H9 (cell line): ENCODE measurements around the gene ZFP62. TPM values are rescaled to one million over a fixed set of nuclear protein-coding genes. Genes with fewer than 3 reads are reported as not detected.

Experiments used
- DNase-seq: peaks from one replicate; pipeline ENCODE4 v3.0.0-alpha.2; 2017
- H2AFZ ChIP-seq: one replicate; pipeline ENCODE4 v1.6.1; 2013; ENCODE audit warnings: mild to moderate bottlenecking, low read length, control low read depth, moderate library complexity
- H2AK5ac ChIP-seq: 2 replicates; pipeline ENCODE4 v1.6.1; 2013; ENCODE audit warnings: low read length, control low read depth, mixed read lengths; ENCODE audit not compliant: insufficient read length
- H2BK120ac ChIP-seq: one replicate; pipeline ENCODE4 v1.6.1; 2013; ENCODE audit warnings: low read depth, mild to moderate bottlenecking, low read length, control low read depth, inconsistent platforms; ENCODE audit not compliant: poor library complexity, severe bottlenecking
- H2BK12ac ChIP-seq: 2 replicates; pipeline ENCODE4 v1.6.1; 2013; ENCODE audit warnings: low read length, control low read depth, mixed read lengths, low read depth; ENCODE audit not compliant: insufficient read length
- H2BK15ac ChIP-seq: 2 replicates; pipeline ENCODE4 v1.6.1; 2013; ENCODE audit warnings: low read depth, low read length, control low read depth
- H2BK20ac ChIP-seq: one replicate; pipeline ENCODE4 v1.6.1; 2013; ENCODE audit warnings: low read depth, mild to moderate bottlenecking, low read length, control low read depth, inconsistent platforms; ENCODE audit not compliant: poor library complexity, severe bottlenecking
- H2BK5ac ChIP-seq: 2 replicates; pipeline ENCODE4 v1.6.1; 2013; ENCODE audit warnings: low read length, control low read depth, mixed read lengths; ENCODE audit not compliant: insufficient read length
- H3K14ac ChIP-seq: 2 replicates; pipeline ENCODE4 v1.6.1; 2013; ENCODE audit warnings: low read length, control low read depth; ENCODE audit not compliant: insufficient read depth
- H3K18ac ChIP-seq: 2 replicates; pipeline ENCODE4 v1.6.1; 2013; ENCODE audit warnings: low read depth, mild to moderate bottlenecking, mixed read lengths, low read length, control low read depth; ENCODE audit not compliant: insufficient read length
- H3K23ac ChIP-seq: 2 replicates; pipeline ENCODE4 v1.6.1; 2013; ENCODE audit warnings: low read length, control low read depth, mixed read lengths, low read depth; ENCODE audit not compliant: insufficient read length
- H3K23me2 ChIP-seq: 2 replicates; pipeline ENCODE4 v1.6.1; 2013; ENCODE audit warnings: low read depth, mild to moderate bottlenecking, mixed read lengths, low read length, control low read depth; ENCODE audit not compliant: insufficient read length, poor library complexity, severe bottlenecking
- H3K27ac ChIP-seq: 2 replicates; pipeline ENCODE4 v1.5.1; 2013; ENCODE audit warnings: low read length, control low read depth, mixed read lengths, low read depth; ENCODE audit not compliant: insufficient read length
- H3K27me3 ChIP-seq: 2 replicates; pipeline ENCODE4 v1.6.1; 2013; ENCODE audit warnings: low read length, control low read depth, inconsistent platforms; ENCODE audit not compliant: insufficient read depth
- H3K4ac ChIP-seq: 2 replicates; pipeline ENCODE4 v1.6.1; 2013; ENCODE audit warnings: low read depth, mild to moderate bottlenecking, control low read depth, inconsistent platforms, low read length, moderate library complexity
- H3K4me1 ChIP-seq: 2 replicates; pipeline ENCODE4 v1.6.1; 2013; ENCODE audit warnings: low read length, control low read depth, inconsistent platforms; ENCODE audit not compliant: insufficient read depth
- H3K4me2 ChIP-seq: 2 replicates; pipeline ENCODE4 v1.6.1; 2013; ENCODE audit warnings: low read length, control low read depth, mixed read lengths; ENCODE audit not compliant: insufficient read length, insufficient read depth
- H3K56ac ChIP-seq: 2 replicates; pipeline ENCODE4 v1.6.1; 2013; ENCODE audit warnings: low read depth, mild to moderate bottlenecking, mixed read lengths, low read length, control low read depth; ENCODE audit not compliant: insufficient read length
- H3K79me1 ChIP-seq: 2 replicates; pipeline ENCODE4 v1.6.1; 2013; ENCODE audit warnings: low read depth, mild to moderate bottlenecking, moderate library complexity, low read length, control low read depth, inconsistent platforms; ENCODE audit not compliant: insufficient read depth, poor library complexity, severe bottlenecking
- H3K79me2 ChIP-seq: 2 replicates; pipeline ENCODE4 v1.6.1; 2013; ENCODE audit warnings: low read length, control low read depth, inconsistent platforms; ENCODE audit not compliant: insufficient read depth
- H3K9ac ChIP-seq: 2 replicates; pipeline ENCODE4 v1.6.1; 2013; ENCODE audit warnings: low read length, control low read depth, mixed read lengths; ENCODE audit not compliant: insufficient read length; ENCODE audit errors: extremely low read depth
- H3K9me3 ChIP-seq: one replicate; pipeline ENCODE4 v1.6.1; 2013; ENCODE audit warnings: low read depth, low read length, inconsistent platforms; ENCODE audit not compliant: control insufficient read depth
- H3T11ph ChIP-seq: one replicate; pipeline ENCODE4 v1.6.1; 2013; ENCODE audit warnings: mild to moderate bottlenecking, low read length, control low read depth, inconsistent platforms
- H4K20me1 ChIP-seq: one replicate; pipeline ENCODE4 v1.6.1; 2013; ENCODE audit not compliant: control insufficient read depth, insufficient read length, insufficient read depth
- H4K5ac ChIP-seq: 2 replicates; pipeline ENCODE4 v1.6.1; 2013; ENCODE audit warnings: low read depth, mild to moderate bottlenecking, mixed read lengths, low read length, control low read depth; ENCODE audit not compliant: insufficient read length
- H4K8ac ChIP-seq: replicated peaks from 2 replicates; pipeline ENCODE4 v1.6.1; 2013; ENCODE audit warnings: low read length, control low read depth, mixed read lengths, low read depth; ENCODE audit not compliant: insufficient read length
- H4K91ac ChIP-seq: 2 replicates; pipeline ENCODE4 v1.6.1; 2013; ENCODE audit warnings: low read depth, mild to moderate bottlenecking, moderate library complexity, mixed read lengths, low read length, control low read depth; ENCODE audit not compliant: insufficient read length
- H3K27ac Mint-ChIP-seq, 3 experiments: 2 replicates in 2 of 3; 3 replicates in 1 of 3; pipeline ENCODE4 v1.8.0; 2020 to 2021; ENCODE audit warnings: mixed read lengths in 3 of 3, mild to moderate bottlenecking in 1 of 3, moderate library complexity in 1 of 3
- H3K27me3 Mint-ChIP-seq: 2 replicates; pipeline ENCODE4 v1.8.0; 2021; ENCODE audit warnings: low read depth, mild to moderate bottlenecking, moderate library complexity, mixed read lengths
- H3K36me3 Mint-ChIP-seq, 3 experiments: 2 replicates in 2 of 3; 3 replicates in 1 of 3; pipeline ENCODE4 v1.8.0; 2020 to 2021; ENCODE audit warnings: low read depth in 3 of 3, mixed read lengths in 3 of 3; ENCODE audit not compliant: insufficient read depth in 1 of 3
- H3K4me1 Mint-ChIP-seq, 2 experiments: 2 replicates each; pipeline ENCODE4 v1.8.0; 2020; ENCODE audit warnings: mixed read lengths in 2 of 2
- H3K4me3 Mint-ChIP-seq, 2 experiments: 2 replicates in 1 of 2; 3 replicates in 1 of 2; pipeline ENCODE4 v1.8.0; 2020 to 2021; ENCODE audit warnings: mild to moderate bottlenecking in 2 of 2, mixed read lengths in 2 of 2, moderate library complexity in 1 of 2
- H3K9me3 Mint-ChIP-seq, 2 experiments: 2 replicates in 1 of 2; 3 replicates in 1 of 2; pipeline ENCODE4 v1.8.0; 2020; ENCODE audit warnings: mild to moderate bottlenecking in 2 of 2, mixed read lengths in 2 of 2, moderate library complexity in 1 of 2
- CTCF ChIP-seq: fragments of 200-600 bp; sonication (generic); conservative IDR thresholded peaks from 3 replicates; pipeline ENCODE4 v1.8.0; 2021; ENCODE audit warnings: antibody characterized with exemption, mild to moderate bottlenecking
- WGBS: extraction: QIAGEN DNeasy Blood & Tissue Kit; methylation state at CpG from one replicate; pipeline ENCODE4 v1.1.7; 2013; ENCODE audit warnings: missing lambda C conversion rate, low lambda C conversion rate, mixed read lengths; ENCODE audit not compliant: insufficient read length; ENCODE audit errors: extremely low coverage; 5-methylcytosine and 5-hydroxymethylcytosine counted together
- total RNA-seq: library from RNA; stranded (reverse); gene quantifications from 2 replicates; pipeline ENCODE4 v1.2.1, GENCODE V29; 2021

The ZFP62 gene
- total RNA-seq, 1 experiment from 2014 or later = 16.2 TPM

GRCh38 chr5:180852495-180852894 is 8.6 kb downstream of the ZFP62 start:
- H3K4me1 ChIP-seq = no peaks in the 10 kb centered on the region

More at GRCh38 chr5:180852495-180852894, 8.6 kb downstream of the ZFP62 start:
- H3K9me3 Mint-ChIP-seq = peaks cover 63 to 68% of the 10 kb centered on the region in 2 experiments
- Histone ChIP-seq H2AFZ (no peak overlapping the region), H4K8ac (no peak overlapping the region), H2BK120ac (no peak overlapping the region), H3K14ac (no peak overlapping the region), H3K4ac (no peak overlapping the region), H3K23me2 (no peaks in the 10 kb centered on the region), H2BK15ac (no peak overlapping the region), H3K79me2 (no peaks in the 10 kb centered on the region; the same call in 1 of the 2 replicates), H3K9ac (no peak overlapping the region), H3K79me1 (peaks cover 11% of the 10 kb centered on the region), H2BK5ac (no peak overlapping the region), H3K27me3 (no peaks in the 10 kb centered on the region), H3K23ac (no peak overlapping the region), H4K5ac (no peak overlapping the region), H4K20me1 (no peaks in the 10 kb centered on the region), H2BK20ac (no peak overlapping the region), H3T11ph (no peak overlapping the region), H3K56ac (no peak overlapping the region), H3K18ac (no peak overlapping the region), H4K91ac (no peak overlapping the region), H3K9me3 (peaks cover 42% of the 10 kb centered on the region), H3K27ac (no peak overlapping the region), H2BK12ac (no peak overlapping the region), H3K4me2 (no peak overlapping the region), H2AK5ac (no peak overlapping the region)
- WGBS = no CpG with 5 or more reads among the region's 4 CpGs
- peaks cover 16% of the 10 kb centered on the region for H3K27me3 Mint-ChIP-seq
- peaks cover 94 to 95% (median 95%) of the 10 kb centered on the region in 3 experiments for H3K36me3 Mint-ChIP-seq
- no peak for TF ChIP-seq CTCF
- H3K4me1 Mint-ChIP-seq = no peaks in the 10 kb centered on the region
- no peak overlapping the region for H3K27ac Mint-ChIP-seq
- DNase-seq = no peak
- no peak overlapping the region for H3K4me3 Mint-ChIP-seq
